NCI-H345 (cell line): Measurements from ENCODE around the gene B9D1.
A peak's percentile ranks its signal among the peaks of the same experiment; 100 is the strongest.

Experiments
- DNase-seq: peaks from one replicate; lab custom pipeline; 2025; lab: John Stamatoyannopoulos, UW

The B9D1 gene

GRCh38 chr17:19376811-19377210 is 14.3 kb upstream of the B9D1 start:
- DNase-seq: peak; percentile 10

GRCh38 chr17:19375732-19376131 is 13.2 kb upstream of the B9D1 start:
- DNase-seq: no peak

GRCh38 chr17:19374136-19374535 is 11.6 kb upstream of the B9D1 start:
- no peak for DNase-seq

GRCh38 chr17:19372866-19373504 is 10.5 kb upstream of the B9D1 start:
- DNase-seq: no peak

- no peak for DNase-seq
These were observed 9.9 kb upstream of the B9D1 start for GRCh38 chr17:19372439-19372838.

- no peak for DNase-seq
These were observed 9.5 kb upstream of the B9D1 start for GRCh38 chr17:19372011-19372370.

- no peak for DNase-seq
These were observed 8.9 kb upstream of the B9D1 start for GRCh38 chr17:19371259-19372010.

- DNase-seq: no peak
These were observed 8.0 kb upstream of the B9D1 start for GRCh38 chr17:19370493-19370960.

- DNase-seq: no peak
These were observed 7.4 kb upstream of the B9D1 start for GRCh38 chr17:19369846-19370492.

- DNase-seq: no peak
These were observed 6.7 kb upstream of the B9D1 start for GRCh38 chr17:19369107-19369778.

- no peak for DNase-seq
These were observed 5.7 kb upstream of the B9D1 start for GRCh38 chr17:19368229-19368628.

GRCh38 chr17:19366637-19366972 is 4.1 kb upstream of the B9D1 start:
- DNase-seq: no peak

- no peak for DNase-seq
These were observed 3.5 kb upstream of the B9D1 start for GRCh38 chr17:19365833-19366636.

- no peak for DNase-seq
These were observed 2.9 kb upstream of the B9D1 start for GRCh38 chr17:19365499-19365817.

- DNase-seq: no peak
These were observed 2.4 kb upstream of the B9D1 start for GRCh38 chr17:19364699-19365498.

GRCh38 chr17:19363460-19364035 is 1.0 kb upstream of the B9D1 start:
- no peak for DNase-seq

GRCh38 chr17:19363114-19363438 is 553 bp upstream of the B9D1 start:
- DNase-seq: no peak

GRCh38 chr17:19361944-19362276 is 613 bp downstream of the B9D1 start:
- DNase-seq: no peak

- no peak for DNase-seq
These were observed 1.2 kb downstream of the B9D1 start for GRCh38 chr17:19361326-19361725.

- no peak for DNase-seq
These were observed 1.8 kb downstream of the B9D1 start for GRCh38 chr17:19360772-19361171.

GRCh38 chr17:19359856-19360255 is 2.7 kb downstream of the B9D1 start:
- no peak for DNase-seq
